IMR-90 (cell line): ENCODE measurements around the gene FNBP1L. TPM values are rescaled to one million over a fixed set of nuclear protein-coding genes. Genes with fewer than 3 reads are reported as not detected.

Source experiments
- ATAC-seq: fragments of 200-7000 bp; cut with Tn5 transposase; 2 replicates; pipeline ENCODE4 v1.9.1; 2020; ENCODE audit warnings: low read depth, mild to moderate bottlenecking, moderate library complexity
- BruUV-seq: library from RNA; stranded (reverse); fragments of 400-500 nt; replicated peaks from 2 replicates; lab custom pipeline; 2021; lab: Mats Ljungman, UMichigan
- CTCF ChIA-PET: fragments of 300-600 bp; formaldehyde crosslinking; extraction: SDS; loops from one replicate; lab custom pipeline; 2021; ENCODE audit warnings: antibody characterized with exemption; lab: Yijun Ruan, JAX
- POLR2A ChIA-PET: fragments of 300-600 bp; sonication (Branson Sonifier 250); formaldehyde crosslinking; loops from one replicate; lab custom pipeline; 2022; ENCODE audit warnings: antibody characterized with exemption; ENCODE audit not compliant: unreplicated experiment; lab: Charles Lee
- DNase-seq: peaks from one replicate; pipeline ENCODE4 v3.0.0; 2013
- H2AFZ ChIP-seq: replicated peaks from 2 replicates; pipeline ENCODE3; 2013; ENCODE audit warnings: low read length, mild to moderate bottlenecking; ENCODE audit not compliant: poor library complexity
- H2AK5ac ChIP-seq: 2 replicates; pipeline ENCODE4 v1.6.1; 2013; ENCODE audit warnings: low read depth, low read length, inconsistent platforms
- H2AK9ac ChIP-seq: replicated peaks from 2 replicates; pipeline ENCODE3; 2013; ENCODE audit warnings: mild to moderate bottlenecking, low read depth, low read length, moderate library complexity; ENCODE audit not compliant: poor library complexity
- H2BK120ac ChIP-seq: 2 replicates; pipeline ENCODE4 v1.6.1; 2013; ENCODE audit warnings: low read depth, low read length, inconsistent platforms
- H2BK15ac ChIP-seq: 3 replicates; pipeline ENCODE4 v1.6.1; 2013; ENCODE audit warnings: low read depth, low read length, inconsistent platforms
- H2BK20ac ChIP-seq: 2 replicates; pipeline ENCODE4 v1.6.1; 2013; ENCODE audit warnings: low read depth, mild to moderate bottlenecking, inconsistent platforms, low read length, moderate library complexity
- H2BK5ac ChIP-seq: 2 replicates; pipeline ENCODE4 v1.6.1; 2013; ENCODE audit warnings: mild to moderate bottlenecking, low read depth, low read length, inconsistent platforms; ENCODE audit not compliant: poor library complexity, severe bottlenecking
- H3K14ac ChIP-seq: replicated peaks from 2 replicates; pipeline ENCODE4 v1.6.1; 2013; ENCODE audit warnings: low read depth, low read length, inconsistent platforms
- H3K18ac ChIP-seq: 2 replicates; pipeline ENCODE4 v1.6.1; 2013; ENCODE audit warnings: low read depth, low read length, control low read depth
- H3K23ac ChIP-seq: 2 replicates; pipeline ENCODE4 v1.6.1; 2013; ENCODE audit warnings: low read depth, low read length, inconsistent platforms
- H3K27ac ChIP-seq: 2 replicates; pipeline ENCODE4 v1.5.1; 2013; ENCODE audit warnings: mild to moderate bottlenecking, control low read depth, low read length; ENCODE audit not compliant: insufficient read depth
- H3K27me3 ChIP-seq: 2 replicates; pipeline ENCODE4 v1.6.1; 2013; ENCODE audit warnings: low read length; ENCODE audit not compliant: control insufficient read depth, insufficient read depth
- H3K36me3 ChIP-seq: 2 replicates; pipeline ENCODE4 v1.6.1; 2013; ENCODE audit warnings: low read length, mixed read lengths; ENCODE audit not compliant: control insufficient read depth, insufficient read depth
- H3K4ac ChIP-seq: 2 replicates; pipeline ENCODE4 v1.6.1; 2013; ENCODE audit warnings: low read depth, low read length, inconsistent platforms
- H3K4me1 ChIP-seq: 2 replicates; pipeline ENCODE4 v1.6.1; 2013; ENCODE audit warnings: low read length, mixed read lengths; ENCODE audit not compliant: control insufficient read depth, insufficient read depth
- H3K4me2 ChIP-seq: 2 replicates; pipeline ENCODE4 v1.6.1; 2013; ENCODE audit warnings: low read depth, mild to moderate bottlenecking, control low read depth, low read length, moderate library complexity
- H3K4me3 ChIP-seq: 2 replicates; pipeline ENCODE4 v1.5.1; 2013; ENCODE audit warnings: low read depth, mild to moderate bottlenecking, control low read depth, low read length, moderate library complexity; ENCODE audit not compliant: insufficient read depth
- H3K56ac ChIP-seq: 2 replicates; pipeline ENCODE4 v1.6.1; 2013; ENCODE audit warnings: low read length, inconsistent platforms; ENCODE audit not compliant: insufficient read depth; ENCODE audit errors: extremely low read depth
- H3K79me1 ChIP-seq, 2 experiments: 2 replicates each; pipeline ENCODE4 v1.6.1; 2013; ENCODE audit warnings: low read length in 2 of 2, inconsistent platforms in 1 of 2, low read depth in 1 of 2
- H3K9ac ChIP-seq: 2 replicates; pipeline ENCODE4 v1.6.1; 2013; ENCODE audit warnings: low read depth, low read length, control low read depth
- H3K9me1 ChIP-seq: 2 replicates; pipeline ENCODE4 v1.6.1; 2013; ENCODE audit warnings: low read length, inconsistent platforms; ENCODE audit not compliant: insufficient read depth
- H3K9me3 ChIP-seq: 2 replicates; pipeline ENCODE4 v1.6.1; 2013; ENCODE audit warnings: low read length; ENCODE audit not compliant: control insufficient read depth, insufficient read depth
- H4K20me1 ChIP-seq: 2 replicates; pipeline ENCODE4 v1.6.1; 2013; ENCODE audit warnings: low read length, inconsistent platforms; ENCODE audit not compliant: insufficient read depth
- H4K5ac ChIP-seq: 2 replicates; pipeline ENCODE4 v1.6.1; 2013; ENCODE audit warnings: mild to moderate bottlenecking, low read depth, low read length, control low read depth
- H4K8ac ChIP-seq, 2 experiments: 2 replicates each; pipeline ENCODE4 v1.6.1; 2013; ENCODE audit warnings: low read depth in 2 of 2, low read length in 2 of 2, control low read depth in 1 of 2, inconsistent platforms in 1 of 2
- H4K91ac ChIP-seq: 2 replicates; pipeline ENCODE4 v1.6.1; 2013; ENCODE audit warnings: low read depth, low read length, inconsistent platforms; ENCODE audit not compliant: insufficient read depth
- BHLHE40 ChIP-seq: fragments of 150-350 bp; IDR thresholded peaks from 2 replicates; pipeline ENCODE4 v1.6.1; 2016; ENCODE audit warnings: mild to moderate bottlenecking, low read depth, low read length
- CEBPB ChIP-seq: IDR thresholded peaks from 2 replicates; pipeline ENCODE4 v1.6.1; 2012; ENCODE audit warnings: low read depth, low read length, improper control_type of control experiment
- CHD1 ChIP-seq: IDR thresholded peaks from 2 replicates; pipeline ENCODE4 v1.6.1; 2012; ENCODE audit warnings: low read depth, low read length, improper control_type of control experiment
- FOS ChIP-seq: fragments of 150-350 bp; IDR thresholded peaks from 2 replicates; pipeline ENCODE4 v1.6.1; 2016; ENCODE audit warnings: low read depth, low read length
- MAFK ChIP-seq: IDR thresholded peaks from 2 replicates; pipeline ENCODE4 v1.6.1; 2012; ENCODE audit warnings: low read depth, low read length, improper control_type of control experiment
- MAZ ChIP-seq: IDR thresholded peaks from 2 replicates; pipeline ENCODE4 v1.6.1; 2012; ENCODE audit warnings: low read depth, mild to moderate bottlenecking, low read length, improper control_type of control experiment, moderate library complexity, borderline replicate concordance
- MXI1 ChIP-seq: IDR thresholded peaks from 2 replicates; pipeline ENCODE4 v1.6.1; 2012; ENCODE audit warnings: low read depth, mild to moderate bottlenecking, low read length, moderate library complexity, borderline replicate concordance
- NFE2L2 ChIP-seq: fragments of 150-350 bp; IDR thresholded peaks from 2 replicates; pipeline ENCODE4 v1.6.1; 2016; ENCODE audit warnings: low read depth, mild to moderate bottlenecking, low read length
- POLR2A ChIP-seq: IDR thresholded peaks from 2 replicates; pipeline ENCODE4 v1.6.1; 2012; ENCODE audit warnings: mild to moderate bottlenecking, low read depth, low read length
- RCOR1 ChIP-seq: IDR thresholded peaks from 2 replicates; pipeline ENCODE4 v1.6.1; 2012; ENCODE audit warnings: mild to moderate bottlenecking, low read length, improper control_type of control experiment; ENCODE audit not compliant: insufficient replicate concordance
- RFX5 ChIP-seq: IDR thresholded peaks from 2 replicates; pipeline ENCODE4 v1.8.0; 2012; ENCODE audit warnings: low read depth, mild to moderate bottlenecking, low read length, moderate library complexity
- SMC3 ChIP-seq: fragments of 150-350 bp; IDR thresholded peaks from 2 replicates; pipeline ENCODE4 v1.6.1; 2016; ENCODE audit warnings: low read depth, mild to moderate bottlenecking, antibody characterized with exemption, low read length, moderate library complexity
- WGBS, 2 experiments: methylation state at CpG; one replicate each; pipeline versions ENCODE4 v1.1.5 to v1.1.7; 2013; ENCODE audit warnings: missing lambda C conversion rate in 2 of 2; ENCODE audit not compliant: insufficient read length in 1 of 2; ENCODE audit errors: extremely low coverage in 2 of 2; 5-methylcytosine and 5-hydroxymethylcytosine counted together
- dilution Hi-C: fragments of 300-500 bp; cut with HindIII; formaldehyde crosslinking; loops from one replicate; pipeline ENCODE4 v1.14.3; 2018; ENCODE audit warnings: low sequenced_read_pairs; ENCODE audit not compliant: unreplicated experiment
- in situ Hi-C: fragments of 300-500 bp; cut with MboI; formaldehyde crosslinking; loops from 3 replicates; pipeline ENCODE4 v1.14.3; 2019; ENCODE audit warnings: low sequenced_read_pairs, inconsistent platforms, mixed read lengths
- intact Hi-C: fragments of 100-400 bp; cut with micrococcal nuclease; formaldehyde crosslinking; loops from 2 replicates; pipeline ENCODE4 v1.10.0; 2022
- polyA plus RNA-seq, 3 experiments: library from polyadenylated mRNA; depleted of rRNA; stranded (reverse); fragments of >200 nt; gene quantifications; 2 replicates each; pipeline ENCODE4 v1.2.3, GENCODE V29; 2012; ENCODE audit warnings: low replicate concordance in 1 of 3
- total RNA-seq: library from RNA; depleted of rRNA; stranded (reverse); fragments of >200 nt; gene quantifications from 2 replicates; pipeline ENCODE4 v1.2.3, GENCODE V29; 2012
- TF ChIP-seq, protein P1 (sequence below): fragments of 150-350 bp; IDR thresholded peaks from 2 replicates; pipeline ENCODE4 v1.6.1; 2016; ENCODE audit warnings: low read depth, mild to moderate bottlenecking, low read length, moderate library complexity, borderline replicate concordance
- TF ChIP-seq, protein P2 (sequence below): conservative IDR thresholded peaks from 2 replicates; pipeline ENCODE4 v1.5.1; 2012; ENCODE audit warnings: mild to moderate bottlenecking, low read depth, low read length, improper control_type of control experiment
- TF ChIP-seq, protein P3 (sequence below): fragments of 150-350 bp; IDR thresholded peaks from 2 replicates; pipeline ENCODE4 v1.6.1; 2017; ENCODE audit warnings: mild to moderate bottlenecking, antibody characterized with exemption, low read length, low read depth

FNBP1L gene
- total and polyA plus RNA-seq, 2 of the 4 experiments (the other 2 are of a cell fraction) = 9.3 to 15.2 TPM

DNA sequence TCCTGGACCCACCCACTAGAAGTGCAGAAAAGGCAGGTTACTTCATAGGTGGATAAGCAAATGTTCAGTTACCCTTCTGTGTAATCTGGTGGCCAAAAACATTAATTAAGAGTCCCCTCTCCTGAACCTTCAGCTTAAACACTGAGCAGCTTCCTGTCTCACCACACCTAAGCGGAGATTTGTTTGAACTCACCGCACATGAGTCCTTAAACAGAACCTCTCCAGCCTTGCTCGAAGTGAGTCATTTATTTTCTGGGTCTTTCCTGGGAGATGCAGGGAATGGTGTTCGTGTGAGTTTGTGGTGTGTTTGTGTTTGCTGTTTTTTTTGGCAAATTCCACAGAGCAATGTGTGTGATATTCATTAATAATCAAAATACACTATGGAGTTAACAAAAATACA lies 7.6 kb upstream of the FNBP1L start:
- dilution Hi-C loops = no loop called here
- ATAC-seq (no peak), DNase-seq (no peak)
- H4K8ac ChIP-seq = no peak overlapping the region
- H3K4me3 ChIP-seq = no peak overlapping the region
- H4K91ac ChIP-seq = no peak overlapping the region
- H3K23ac ChIP-seq = no peak overlapping the region
- no TSS peak for BruUV-seq
- no peak overlapping the region for H3K14ac ChIP-seq
- H3K4ac ChIP-seq = no peak overlapping the region
- H3K4me2 ChIP-seq = no peak overlapping the region
- H2AFZ ChIP-seq = no peak overlapping the region
- no peaks in the 10 kb centered on the region for H3K79me1 ChIP-seq
- POLR2A ChIA-PET = no interaction called here
- no peaks in the 10 kb centered on the region for H4K20me1 ChIP-seq
- no peak overlapping the region for H3K56ac ChIP-seq
- H2BK120ac ChIP-seq = no peak overlapping the region
- TF ChIP-seq CEBPB (no peak), POLR2A (no peak), CHD1 (no peak), SMC3 (no peak), BHLHE40 (no peak), NFE2L2 (no peak), RCOR1 (no peak), MAZ (no peak), MAFK (no peak), FOS (no peak), MXI1 (no peak), RFX5 (no peak)
- TF ChIP-seq, protein P1, sequence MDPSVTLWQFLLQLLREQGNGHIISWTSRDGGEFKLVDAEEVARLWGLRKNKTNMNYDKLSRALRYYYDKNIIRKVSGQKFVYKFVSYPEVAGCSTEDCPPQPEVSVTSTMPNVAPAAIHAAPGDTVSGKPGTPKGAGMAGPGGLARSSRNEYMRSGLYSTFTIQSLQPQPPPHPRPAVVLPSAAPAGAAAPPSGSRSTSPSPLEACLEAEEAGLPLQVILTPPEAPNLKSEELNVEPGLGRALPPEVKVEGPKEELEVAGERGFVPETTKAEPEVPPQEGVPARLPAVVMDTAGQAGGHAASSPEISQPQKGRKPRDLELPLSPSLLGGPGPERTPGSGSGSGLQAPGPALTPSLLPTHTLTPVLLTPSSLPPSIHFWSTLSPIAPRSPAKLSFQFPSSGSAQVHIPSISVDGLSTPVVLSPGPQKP = no peak
- TF ChIP-seq, protein P2, sequence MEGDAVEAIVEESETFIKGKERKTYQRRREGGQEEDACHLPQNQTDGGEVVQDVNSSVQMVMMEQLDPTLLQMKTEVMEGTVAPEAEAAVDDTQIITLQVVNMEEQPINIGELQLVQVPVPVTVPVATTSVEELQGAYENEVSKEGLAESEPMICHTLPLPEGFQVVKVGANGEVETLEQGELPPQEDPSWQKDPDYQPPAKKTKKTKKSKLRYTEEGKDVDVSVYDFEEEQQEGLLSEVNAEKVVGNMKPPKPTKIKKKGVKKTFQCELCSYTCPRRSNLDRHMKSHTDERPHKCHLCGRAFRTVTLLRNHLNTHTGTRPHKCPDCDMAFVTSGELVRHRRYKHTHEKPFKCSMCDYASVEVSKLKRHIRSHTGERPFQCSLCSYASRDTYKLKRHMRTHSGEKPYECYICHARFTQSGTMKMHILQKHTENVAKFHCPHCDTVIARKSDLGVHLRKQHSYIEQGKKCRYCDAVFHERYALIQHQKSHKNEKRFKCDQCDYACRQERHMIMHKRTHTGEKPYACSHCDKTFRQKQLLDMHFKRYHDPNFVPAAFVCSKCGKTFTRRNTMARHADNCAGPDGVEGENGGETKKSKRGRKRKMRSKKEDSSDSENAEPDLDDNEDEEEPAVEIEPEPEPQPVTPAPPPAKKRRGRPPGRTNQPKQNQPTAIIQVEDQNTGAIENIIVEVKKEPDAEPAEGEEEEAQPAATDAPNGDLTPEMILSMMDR = no peak
- TF ChIP-seq, protein P3, sequence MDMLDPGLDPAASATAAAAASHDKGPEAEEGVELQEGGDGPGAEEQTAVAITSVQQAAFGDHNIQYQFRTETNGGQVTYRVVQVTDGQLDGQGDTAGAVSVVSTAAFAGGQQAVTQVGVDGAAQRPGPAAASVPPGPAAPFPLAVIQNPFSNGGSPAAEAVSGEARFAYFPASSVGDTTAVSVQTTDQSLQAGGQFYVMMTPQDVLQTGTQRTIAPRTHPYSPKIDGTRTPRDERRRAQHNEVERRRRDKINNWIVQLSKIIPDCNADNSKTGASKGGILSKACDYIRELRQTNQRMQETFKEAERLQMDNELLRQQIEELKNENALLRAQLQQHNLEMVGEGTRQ = no peak
- H3K36me3 ChIP-seq = no peaks in the 10 kb centered on the region
- intact Hi-C loops = no loop called here
- no peaks in the 10 kb centered on the region for H3K9me3 ChIP-seq
- no peak overlapping the region for H4K5ac ChIP-seq
- H2BK20ac ChIP-seq = no peak overlapping the region
- CTCF ChIA-PET = no interaction called here
- H3K27me3 ChIP-seq = peaks cover 4% of the 10 kb centered on the region; the same call in 1 of the 2 replicates
- no peak overlapping the region for H3K9ac ChIP-seq
- no CpG with 5 or more reads among the region's 4 CpGs for WGBS, 2 experiments
- no peak overlapping the region for H2BK15ac ChIP-seq
- H3K18ac ChIP-seq = no peak overlapping the region
- H2AK5ac ChIP-seq = no peak overlapping the region
- in situ Hi-C loops = loop anchor here (10.0 kb wide), 1 partner anchor 185 kb away; no protein-coding TSS in a partner anchor
- H3K4me1 ChIP-seq = no peaks in the 10 kb centered on the region
- no peak overlapping the region for H3K27ac ChIP-seq
- H2AK9ac ChIP-seq = no peak overlapping the region
- H3K9me1 ChIP-seq = no peaks in the 10 kb centered on the region
- H2BK5ac ChIP-seq = no peak overlapping the region
